HEK293T (cell line): ENCODE data around the gene IFI27L1.

Source experiments
- ARNT ChIP-seq: fragments of 450-650 bp; IDR thresholded peaks from 2 replicates; pipeline ENCODE4 v1.6.1; 2017; ENCODE audit warnings: mild to moderate bottlenecking
- ELF4 ChIP-seq: fragments of 450-650 bp; IDR thresholded peaks from 2 replicates; pipeline ENCODE4 v1.6.1; 2017; ENCODE audit warnings: antibody characterized with exemption
- FOXA1 ChIP-seq: fragments of 450-650 bp; IDR thresholded peaks from 2 replicates; pipeline ENCODE4 v1.6.1; 2016; ENCODE audit warnings: mild to moderate bottlenecking
- FOXK2 ChIP-seq: fragments of 450-650 bp; IDR thresholded peaks from 2 replicates; pipeline ENCODE4 v1.6.1; 2016; ENCODE audit warnings: mild to moderate bottlenecking
- NFRKB ChIP-seq: fragments of 450-650 bp; IDR thresholded peaks from 2 replicates; pipeline ENCODE4 v1.6.1; 2016; ENCODE audit warnings: mild to moderate bottlenecking, moderate library complexity
- SP1 ChIP-seq: fragments of 450-650 bp; IDR thresholded peaks from 2 replicates; pipeline ENCODE4 v1.6.1; 2017
- ZNF384 ChIP-seq: fragments of 450-650 bp; IDR thresholded peaks from 2 replicates; pipeline ENCODE4 v1.6.1; 2016

- TF ChIP-seq NFRKB (no peak), SP1 (no peak), ARNT (no peak), ELF4 (no peak), FOXK2 (no peak), ZNF384 (no peak), FOXA1 (no peak)
These were observed 6.8 kb downstream of the IFI27L1 start for GRCh38 chr14:94087891-94088290.
